CD4-positive, CD25-positive, alpha-beta regulatory T cell (primary cell): ENCODE measurements around the gene COPB1. TPM values are rescaled to one million over a fixed set of nuclear protein-coding genes. Genes with fewer than 3 reads are reported as not detected.

Source experiments
- ATAC-seq, 2 donors: fragments of 150-1000 bp; cut with Tn5 transposase; one replicate each; pipeline ENCODE4 v1.10.0; 2021; ENCODE audit warnings: low read depth in 2 of 2, moderate number of reproducible peaks in 2 of 2, moderate library complexity in 1 of 2
- DNase-seq, 3 donors: peaks; one replicate each; pipeline versions ENCODE4 v3.0.0 to v3.0.0-alpha.2; 2012 to 2022; ENCODE audit warnings: mixed read lengths in 1 of 3
- H3K27ac ChIP-seq: one replicate; pipeline ENCODE4 v1.7.0; 2013; ENCODE audit warnings: mild to moderate bottlenecking, low read length; ENCODE audit not compliant: insufficient read depth, poor library complexity, severe bottlenecking
- H3K27me3 ChIP-seq: one replicate; pipeline ENCODE4 v1.7.0; 2013; ENCODE audit warnings: low read length; ENCODE audit not compliant: control insufficient read depth, insufficient read depth
- H3K36me3 ChIP-seq: one replicate; pipeline ENCODE4 v1.7.0; 2013; ENCODE audit warnings: mild to moderate bottlenecking, low read length, moderate library complexity; ENCODE audit not compliant: control insufficient read depth, insufficient read depth
- H3K4me1 ChIP-seq: 2 replicates; pipeline ENCODE4 v1.7.0; 2013; ENCODE audit warnings: mild to moderate bottlenecking, low read length; ENCODE audit not compliant: insufficient read depth, control insufficient read depth, poor library complexity, severe bottlenecking
- H3K4me3 ChIP-seq: one replicate; pipeline ENCODE4 v1.7.0; 2013; ENCODE audit warnings: low read depth, mild to moderate bottlenecking, low read length, moderate library complexity
- H3K9me3 ChIP-seq, 2 experiments: 1 replicate in 1 of 2; 2 replicates in 1 of 2; pipeline ENCODE4 v1.7.0; 2013; ENCODE audit warnings: low read length in 2 of 2, mild to moderate bottlenecking in 1 of 2, moderate library complexity in 1 of 2; ENCODE audit not compliant: control insufficient read depth in 2 of 2
- H3K27ac Mint-ChIP-seq, 3 donors: one replicate each; pipeline ENCODE4 v1.8.0; 2020 to 2022; ENCODE audit warnings: mild to moderate bottlenecking in 3 of 3, mixed read lengths in 3 of 3, moderate library complexity in 2 of 3
- H3K27me3 Mint-ChIP-seq: one replicate; pipeline ENCODE4 v1.8.0; 2022; ENCODE audit warnings: mild to moderate bottlenecking, mixed read lengths
- H3K36me3 Mint-ChIP-seq: one replicate; pipeline ENCODE4 v1.8.0; 2020; ENCODE audit warnings: mixed read lengths
- H3K4me1 Mint-ChIP-seq, 4 donors: one replicate each; pipeline ENCODE4 v1.8.0; 2020 to 2022; ENCODE audit warnings: mixed read lengths in 4 of 4, mild to moderate bottlenecking in 1 of 4
- H3K4me3 Mint-ChIP-seq, 4 donors: one replicate each; pipeline ENCODE4 v1.8.0; 2020 to 2022; ENCODE audit warnings: mild to moderate bottlenecking in 4 of 4, mixed read lengths in 4 of 4, moderate library complexity in 3 of 4
- H3K9me3 Mint-ChIP-seq, 7 donors: one replicate each; pipeline ENCODE4 v1.8.0; 2020 to 2022; ENCODE audit warnings: mixed read lengths in 7 of 7, mild to moderate bottlenecking in 3 of 7, moderate library complexity in 2 of 7
- polyA plus RNA-seq, 4 donors: library from polyadenylated mRNA; unstranded; fragments of 300-500 nt; fragmentation: Illumina TruSeq; gene quantifications; one replicate each; pipeline ENCODE4 v1.2.3, GENCODE V29; 2021
- total RNA-seq: library from RNA; stranded (reverse); gene quantifications from one replicate; pipeline ENCODE4 v1.2.3, GENCODE V29; 2022

COPB1 gene
- total and polyA plus RNA-seq, 5 donors from 2014 or later = 66.1 to 94.9 (median 78.0) TPM

DNA sequence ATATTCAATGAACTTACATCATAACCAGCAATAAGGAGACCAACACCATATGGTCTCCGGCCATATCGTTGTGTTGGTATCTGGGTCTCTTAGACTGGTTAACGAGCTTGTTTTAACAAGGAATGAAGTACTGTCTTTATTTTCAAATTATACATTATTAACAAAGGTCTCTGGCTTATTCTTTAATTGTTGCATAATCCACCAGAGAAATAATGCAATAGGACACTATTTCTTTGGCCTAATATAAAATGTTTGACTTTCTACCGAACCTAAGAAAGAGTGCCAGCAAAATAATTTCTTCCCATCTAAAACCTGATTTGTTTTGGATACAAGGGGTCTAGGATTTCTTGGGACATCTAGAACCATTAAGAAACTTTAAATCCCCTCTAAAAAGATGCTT, 14.2 kb upstream of the COPB1 start:
- Mint-ChIP-seq H3K27me3 (no peaks in the 10 kb centered on the region), H3K4me3 (no peak overlapping the region)

DNA sequence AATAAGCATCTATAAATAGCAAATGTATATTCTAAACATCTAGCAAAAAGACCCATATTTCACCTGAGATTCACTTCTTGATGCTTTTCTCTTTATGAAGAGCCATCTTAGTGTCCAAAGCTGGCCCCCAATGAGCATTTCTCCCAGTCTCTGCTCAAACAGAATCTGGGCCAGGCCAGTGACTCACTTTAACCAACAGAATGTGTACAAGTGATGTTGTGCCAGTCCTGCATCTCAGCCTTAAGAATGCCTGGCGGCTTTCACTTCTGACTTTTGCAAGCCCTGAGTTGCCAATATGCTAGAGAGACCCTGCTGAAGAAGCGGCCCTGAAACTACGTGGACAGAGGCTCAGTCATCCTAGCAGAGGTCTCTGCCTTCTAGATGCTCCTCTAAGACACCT, 6.9 kb upstream of the COPB1 start:
- peaks cover 5 to 11% (median 9%) of the 10 kb centered on the region in 4 donors for H3K4me1 Mint-ChIP-seq
- Histone ChIP-seq H3K9me3 (no peaks in the 10 kb centered on the region), H3K36me3 (peaks cover 74% of the 10 kb centered on the region), H3K27me3 (no peaks in the 10 kb centered on the region), H3K4me1 (no peaks in the 10 kb centered on the region), H3K4me3 (no peak overlapping the region), H3K27ac (no peak overlapping the region)
- H3K4me3 Mint-ChIP-seq = no peak overlapping the region
- H3K36me3 Mint-ChIP-seq = peaks cover 45% of the 10 kb centered on the region
- DNase-seq (no peak), ATAC-seq (no peak)
- no peaks in the 10 kb centered on the region for H3K27me3 Mint-ChIP-seq
- peak overlapping the region in 2 of 3 donors; percentile 17 to 87 for H3K27ac Mint-ChIP-seq
- no peaks in the 10 kb centered on the region for H3K9me3 Mint-ChIP-seq

More for the DNA sequence above, 14.2 kb upstream of the COPB1 start:
- H3K4me3 ChIP-seq = no peak overlapping the region
- Mint-ChIP-seq H3K9me3 (no peaks in the 10 kb centered on the region), H3K27ac (no peak overlapping the region), H3K4me1 (peaks cover 16 to 29% (median 25%) of the 10 kb centered on the region in 4 donors), H3K36me3 (peaks cover 52% of the 10 kb centered on the region)
- no peaks in the 10 kb centered on the region for H3K27me3 ChIP-seq
- H3K27ac ChIP-seq = no peak overlapping the region
- peaks cover 86% of the 10 kb centered on the region for H3K36me3 ChIP-seq
- H3K9me3 ChIP-seq = no peaks in the 10 kb centered on the region
- no peak for ATAC-seq
- DNase-seq = no peak
- H3K4me1 ChIP-seq = peaks cover 12% of the 10 kb centered on the region

DNA sequence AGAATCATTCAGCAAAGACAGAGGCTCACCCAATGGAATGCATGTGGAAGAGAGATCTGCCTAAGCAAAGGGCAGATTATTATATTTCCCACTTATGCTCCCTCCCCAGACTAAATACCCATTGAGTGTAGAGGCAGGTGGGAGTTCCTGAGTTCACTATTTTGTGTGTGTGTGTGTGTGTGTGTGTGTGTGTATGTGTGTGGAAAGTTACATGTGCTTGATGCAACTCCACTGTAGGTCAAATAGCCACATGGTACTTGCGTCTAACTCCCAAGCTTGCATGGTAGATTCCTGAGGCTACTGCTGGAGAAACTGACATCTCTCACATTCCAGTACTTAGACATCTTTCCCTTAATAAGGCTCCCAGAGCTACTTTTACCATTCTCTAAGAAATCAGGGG, 3.4 kb upstream of the COPB1 start:
- H3K36me3 ChIP-seq = peaks cover 47% of the 10 kb centered on the region
- no peaks in the 10 kb centered on the region for H3K9me3 ChIP-seq
- Mint-ChIP-seq H3K4me3 (no peak overlapping the region), H3K27me3 (peaks cover 5% of the 10 kb centered on the region), H3K36me3 (peaks cover 23% of the 10 kb centered on the region), H3K9me3 (no peaks in the 10 kb centered on the region), H3K27ac (no peak overlapping the region), H3K4me1 (peaks cover 7 to 40% (median 15%) of the 10 kb centered on the region in 4 donors)
- no peak overlapping the region for H3K27ac ChIP-seq
- H3K27me3 ChIP-seq = no peaks in the 10 kb centered on the region
- peaks cover 17% of the 10 kb centered on the region for H3K4me1 ChIP-seq
- ATAC-seq = no peak
- no peak for DNase-seq
- no peak overlapping the region for H3K4me3 ChIP-seq

DNA sequence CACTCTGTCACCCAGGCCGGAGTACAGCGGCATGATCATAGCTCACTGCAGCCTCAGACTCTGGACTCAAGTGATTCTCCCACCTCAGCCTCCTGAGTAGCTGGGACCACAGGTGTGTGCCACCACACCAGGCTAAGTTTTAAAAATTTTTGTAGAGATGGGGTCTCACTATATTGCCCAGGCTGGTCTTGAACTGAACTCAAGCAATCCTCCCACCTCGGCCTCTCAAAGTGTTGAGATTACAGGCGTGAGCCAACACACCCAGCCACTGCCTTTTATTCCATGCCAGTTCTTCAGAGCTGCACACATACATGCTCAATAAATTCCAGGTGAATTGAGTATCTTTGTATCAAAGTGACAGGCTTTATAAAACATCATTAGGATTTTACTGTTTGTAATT, 2.4 kb upstream of the COPB1 start:
- peaks cover 27% of the 10 kb centered on the region for H3K36me3 Mint-ChIP-seq
- Histone ChIP-seq H3K27ac (no peak overlapping the region), H3K36me3 (peaks cover 46% of the 10 kb centered on the region), H3K9me3 (no peaks in the 10 kb centered on the region), H3K4me3 (no peak overlapping the region), H3K4me1 (peaks cover 18% of the 10 kb centered on the region), H3K27me3 (no peaks in the 10 kb centered on the region)
- H3K4me1 Mint-ChIP-seq = peaks cover 8 to 50% (median 24%) of the 10 kb centered on the region in 4 donors
- DNase-seq (no peak), ATAC-seq (no peak)
- H3K27ac Mint-ChIP-seq = no peak overlapping the region
- peaks cover 5% of the 10 kb centered on the region for H3K27me3 Mint-ChIP-seq
- H3K9me3 Mint-ChIP-seq = no peaks in the 10 kb centered on the region
- no peak overlapping the region for H3K4me3 Mint-ChIP-seq

DNA sequence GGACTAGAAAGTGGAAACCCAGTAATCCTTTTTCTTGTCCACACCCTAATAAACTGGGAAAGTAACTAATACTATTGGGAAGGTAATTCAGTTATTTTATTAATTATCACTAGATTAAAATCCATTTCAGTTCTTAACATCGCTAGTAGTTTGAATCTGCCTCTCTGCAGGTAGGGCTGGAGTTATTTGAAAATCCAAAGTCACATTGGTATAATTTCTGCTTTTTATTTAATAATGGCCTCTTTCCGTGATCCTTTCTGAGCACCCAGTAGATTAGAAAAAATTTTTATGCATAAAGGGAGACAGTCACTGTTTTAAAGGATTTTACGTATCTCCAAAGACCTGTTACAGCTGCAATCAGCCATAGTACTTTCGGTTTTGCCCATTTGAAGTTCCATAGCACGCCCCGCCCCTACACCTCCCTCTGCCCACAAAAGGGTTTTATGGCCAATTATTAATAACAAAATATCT, 605 bp upstream of the COPB1 start:
- H3K36me3 ChIP-seq = peaks cover 37% of the 10 kb centered on the region
- peak overlapping the region; percentile 98 for H3K4me3 ChIP-seq
- no peaks in the 10 kb centered on the region for H3K9me3 ChIP-seq
- Mint-ChIP-seq H3K4me3 (peak overlapping the region; percentile 82 to 100 (median 94)), H3K9me3 (no peaks in the 10 kb centered on the region), H3K27me3 (peaks cover 5% of the 10 kb centered on the region), H3K4me1 (peaks cover 13 to 55% (median 37%) of the 10 kb centered on the region in 4 donors), H3K36me3 (peaks cover 29% of the 10 kb centered on the region), H3K27ac (peak overlapping the region; percentile 83 to 98 (median 97))
- peaks cover 23% of the 10 kb centered on the region for H3K4me1 ChIP-seq
- DNase-seq (peak; percentile 51 to 88 (median 74)), ATAC-seq (peak; percentile 46)
- no peaks in the 10 kb centered on the region for H3K27me3 ChIP-seq
- H3K27ac ChIP-seq = peak overlapping the region; percentile 79

DNA sequence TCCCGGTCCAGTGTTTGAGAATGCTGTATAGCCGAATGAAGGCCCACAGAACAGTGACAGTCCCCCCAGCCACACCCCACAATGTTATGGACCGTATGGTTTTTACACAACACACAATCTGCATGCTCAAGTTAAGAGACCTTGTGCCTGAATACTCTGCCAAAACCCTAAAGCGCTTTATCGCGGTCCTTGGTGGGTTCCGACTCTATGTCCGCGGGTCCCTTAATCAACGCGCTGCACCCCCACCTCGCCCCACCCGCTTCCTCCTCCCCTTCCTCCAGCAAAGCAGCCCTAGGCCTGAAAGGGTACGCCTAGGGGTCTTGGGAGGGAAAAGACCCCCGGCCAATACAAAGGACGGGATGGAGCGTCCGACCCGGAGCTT, 442 bp downstream of the COPB1 start:
- peaks cover 37% of the 10 kb centered on the region for H3K36me3 ChIP-seq
- H3K9me3 ChIP-seq = no peaks in the 10 kb centered on the region
- ATAC-seq (peak; percentile 9 to 20), DNase-seq (peak in 2 of 3 donors; percentile 39 to 52)
- Mint-ChIP-seq H3K4me1 (peaks cover 24 to 60% (median 46%) of the 10 kb centered on the region in 4 donors), H3K9me3 (no peaks in the 10 kb centered on the region), H3K27me3 (peaks cover 5% of the 10 kb centered on the region), H3K27ac (peak overlapping the region; percentile 83 to 98 (median 97)), H3K4me3 (peak overlapping the region; percentile 82 to 100 (median 94)), H3K36me3 (peaks cover 31% of the 10 kb centered on the region)
- H3K27me3 ChIP-seq = no peaks in the 10 kb centered on the region
- peaks cover 23% of the 10 kb centered on the region for H3K4me1 ChIP-seq
- peak overlapping the region; percentile 79 for H3K27ac ChIP-seq
- H3K4me3 ChIP-seq = peak overlapping the region; percentile 98

DNA sequence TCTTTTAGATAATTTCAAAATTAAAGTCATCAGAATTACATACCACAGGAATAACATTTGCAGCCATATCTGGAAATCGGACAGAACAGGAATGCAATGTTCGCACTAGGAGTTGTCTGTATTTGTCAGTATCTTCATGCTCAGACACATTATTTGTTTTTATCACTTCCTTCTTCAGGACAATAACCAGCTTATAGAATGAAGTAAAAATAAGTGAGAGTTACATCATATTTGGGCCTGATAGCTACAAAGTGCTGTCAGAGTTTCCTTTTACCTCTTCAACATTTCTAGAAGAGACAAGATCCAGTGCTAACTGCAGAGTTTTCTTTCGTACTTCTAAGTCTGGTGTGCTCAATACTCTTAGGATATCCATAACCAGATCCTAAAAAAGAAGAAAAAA, 18.9 kb downstream of the COPB1 start:
- peaks cover 41% of the 10 kb centered on the region for H3K36me3 Mint-ChIP-seq
- no peak for DNase-seq
- H3K9me3 ChIP-seq = no peaks in the 10 kb centered on the region
- peaks cover 15 to 20% (median 18%) of the 10 kb centered on the region in 4 donors for H3K4me1 Mint-ChIP-seq
- H3K27ac ChIP-seq = no peak overlapping the region
- no peaks in the 10 kb centered on the region for H3K27me3 Mint-ChIP-seq
- no peaks in the 10 kb centered on the region for H3K27me3 ChIP-seq
- peaks cover 92% of the 10 kb centered on the region for H3K36me3 ChIP-seq
- H3K4me3 Mint-ChIP-seq = no peak overlapping the region
- H3K27ac Mint-ChIP-seq = peak overlapping the region in 2 of 3 donors; percentile 60 to 67
- H3K4me1 ChIP-seq = no peaks in the 10 kb centered on the region
- ATAC-seq = no peak
- H3K9me3 Mint-ChIP-seq = no peaks in the 10 kb centered on the region
- no peak overlapping the region for H3K4me3 ChIP-seq

DNA sequence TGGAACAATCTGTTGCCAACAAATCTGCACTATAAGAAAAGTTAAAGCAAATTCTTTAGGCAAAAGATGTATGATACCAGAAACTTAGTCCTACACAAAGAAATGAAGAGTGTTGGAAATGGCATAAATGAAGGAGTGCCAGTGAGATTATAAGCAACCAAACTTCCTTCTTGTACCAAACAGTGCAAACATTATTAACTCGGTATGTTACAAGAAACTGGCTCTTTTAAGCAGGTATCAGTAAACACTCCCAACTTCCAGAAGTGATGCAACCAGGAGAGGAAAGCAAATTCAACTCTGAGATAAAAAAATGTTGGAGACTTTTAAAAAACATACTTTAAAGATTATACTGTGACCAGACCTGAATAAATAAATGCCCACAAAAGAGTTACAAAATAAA, 28.5 kb downstream of the COPB1 start:
- Histone ChIP-seq H3K36me3 (peaks cover 94% of the 10 kb centered on the region), H3K27me3 (no peaks in the 10 kb centered on the region), H3K9me3 (no peaks in the 10 kb centered on the region), H3K27ac (no peak overlapping the region), H3K4me3 (no peak overlapping the region), H3K4me1 (no peaks in the 10 kb centered on the region)
- Mint-ChIP-seq H3K4me1 (peaks cover 37 to 47% (median 41%) of the 10 kb centered on the region in 4 donors), H3K27ac (peak overlapping the region in 2 of 3 donors; percentile 63 to 93), H3K9me3 (no peaks in the 10 kb centered on the region), H3K36me3 (peaks cover 68% of the 10 kb centered on the region), H3K4me3 (peak overlapping the region in 1 of 4 donors; percentile 32), H3K27me3 (no peaks in the 10 kb centered on the region)
- DNase-seq (no peak), ATAC-seq (no peak)
